Karpas-422 (cell line): Measurements from ENCODE around the gene MVB12A. TPM values are rescaled to one million over a fixed set of nuclear protein-coding genes. Genes with fewer than 3 reads are reported as not detected.

Source experiments
- DNase-seq: peaks from one replicate; pipeline ENCODE4 v3.0.0-alpha.2; 2015
- H2AFZ ChIP-seq: fragments of 200-600 bp; sonication (generic); 2 replicates; pipeline ENCODE4 v1.6.1; 2014; ENCODE audit warnings: antibody characterized with exemption, low read length, mixed read lengths
- H3K27ac ChIP-seq: fragments of 200-600 bp; sonication (generic); 2 replicates; pipeline ENCODE4 v1.5.1; 2014; ENCODE audit warnings: mild to moderate bottlenecking, low read length, moderate library complexity
- H3K27me3 ChIP-seq: fragments of 200-600 bp; sonication (generic); 2 replicates; pipeline ENCODE4 v1.6.1; 2014; ENCODE audit warnings: low read length, mixed read lengths
- H3K36me3 ChIP-seq: fragments of 200-600 bp; sonication (generic); 2 replicates; pipeline ENCODE4 v1.6.1; 2014; ENCODE audit warnings: low read length, mixed read lengths; ENCODE audit not compliant: insufficient read depth
- H3K4me1 ChIP-seq: fragments of 200-600 bp; sonication (generic); 2 replicates; pipeline ENCODE4 v1.6.1; 2014; ENCODE audit warnings: mild to moderate bottlenecking, low read length, mixed read lengths
- H3K4me2 ChIP-seq: fragments of 200-600 bp; sonication (generic); 2 replicates; pipeline ENCODE4 v1.6.1; 2014; ENCODE audit warnings: low read length, low read depth, mild to moderate bottlenecking; ENCODE audit not compliant: poor library complexity, severe bottlenecking
- H3K4me3 ChIP-seq: fragments of 200-600 bp; sonication (generic); 2 replicates; pipeline ENCODE4 v1.5.1; 2014; ENCODE audit warnings: mild to moderate bottlenecking, antibody characterized with exemption, low read length, mixed read lengths
- H3K79me2 ChIP-seq: fragments of 200-600 bp; sonication (generic); 2 replicates; pipeline ENCODE4 v1.6.1; 2014; ENCODE audit warnings: mild to moderate bottlenecking, low read length, mixed read lengths
- H3K9ac ChIP-seq: fragments of 200-600 bp; sonication (generic); 2 replicates; pipeline ENCODE4 v1.6.0; 2014; ENCODE audit warnings: low read length
- H3K9me2 ChIP-seq: fragments of 200-600 bp; sonication (generic), shearing (Covaris generic); replicated peaks from 2 replicates; pipeline ENCODE4 v1.6.0; 2014; ENCODE audit warnings: mild to moderate bottlenecking, low read length, moderate library complexity; ENCODE audit not compliant: insufficient read depth
- H3K9me3 ChIP-seq: fragments of 300-700, 200-600 bp; sonication (generic); 2 replicates; pipeline ENCODE4 v1.6.1; 2014; ENCODE audit warnings: low read length, mixed read lengths
- H4K20me1 ChIP-seq: fragments of 200-600 bp; sonication (generic); 2 replicates; pipeline ENCODE4 v1.6.1; 2014; ENCODE audit warnings: mild to moderate bottlenecking, antibody characterized with exemption, low read length, low read depth; ENCODE audit not compliant: insufficient read depth
- total RNA-seq: library from RNA; depleted of rRNA; stranded (reverse); fragments of >200 nt; shearing (Covaris generic); gene quantifications from 2 replicates; pipeline ENCODE4 v1.2.3, GENCODE V29; 2014; ENCODE audit warnings: low replicate concordance

Gene MVB12A
- total RNA-seq, 1 experiment from 2014 or later, result 55.2 TPM

DNA sequence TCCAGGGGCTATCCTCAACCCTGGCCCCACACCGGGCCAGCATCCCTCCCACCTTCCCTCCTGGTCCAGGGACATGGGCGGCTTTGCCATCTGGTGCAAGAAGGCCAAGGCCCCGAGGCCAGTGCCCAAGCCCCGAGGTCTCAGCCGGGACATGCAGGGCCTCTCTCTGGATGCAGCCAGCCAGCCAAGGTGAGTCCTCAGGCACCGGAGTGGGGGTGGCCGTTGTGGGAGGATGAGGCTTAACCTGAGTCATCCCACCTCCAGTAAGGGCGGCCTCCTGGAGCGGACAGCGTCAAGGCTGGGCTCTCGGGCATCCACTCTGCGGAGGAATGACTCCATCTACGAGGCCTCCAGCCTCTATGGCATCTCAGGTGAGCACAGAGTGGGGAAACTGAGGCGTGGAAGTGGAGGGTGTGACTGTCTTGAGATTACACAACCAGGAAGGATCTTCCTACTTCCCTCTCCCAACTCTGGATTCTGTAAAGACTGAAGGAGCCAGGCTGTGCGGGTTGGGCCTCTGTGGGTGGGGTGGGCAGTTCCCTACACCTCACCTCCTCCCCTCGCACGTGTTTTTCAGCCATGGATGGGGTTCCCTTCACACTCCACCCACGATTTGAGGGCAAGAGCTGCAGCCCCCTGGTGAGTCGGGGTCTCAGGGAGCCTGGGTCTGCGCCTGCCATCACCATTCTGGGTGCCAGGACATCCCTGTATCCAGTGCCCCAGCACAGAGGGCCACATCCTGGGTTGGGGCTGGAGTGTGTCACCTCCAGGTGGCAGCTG is 3.8 kb downstream of the MVB12A start:
- no peaks in the 10 kb centered on the region for H4K20me1 ChIP-seq

GRCh38 chr19:17424743-17425365 is 5.0 kb downstream of the MVB12A start:
- Histone ChIP-seq H3K27ac (no peak overlapping the region), H3K9me3 (no peaks in the 10 kb centered on the region), H3K79me2 (no peaks in the 10 kb centered on the region), H3K27me3 (no peaks in the 10 kb centered on the region), H3K9me2 (no peaks in the 10 kb centered on the region), H3K4me1 (peaks cover 35% of the 10 kb centered on the region), H3K4me3 (no peak overlapping the region; the same call in 1 of the 2 replicates), H3K36me3 (no peaks in the 10 kb centered on the region), H3K9ac (no peak overlapping the region), H2AFZ (no peak overlapping the region), H4K20me1 (no peaks in the 10 kb centered on the region), H3K4me2 (peak overlapping the region; percentile 12)
- DNase-seq, result peak; percentile 80

More for the DNA sequence above, 3.8 kb downstream of the MVB12A start:
- Histone ChIP-seq H3K27ac (no peak overlapping the region), H3K79me2 (no peaks in the 10 kb centered on the region), H3K9ac (no peak overlapping the region), H3K4me1 (peaks cover 43% of the 10 kb centered on the region), H3K4me3 (no peak overlapping the region), H3K9me3 (no peaks in the 10 kb centered on the region), H3K9me2 (no peaks in the 10 kb centered on the region), H2AFZ (no peak overlapping the region), H3K27me3 (no peaks in the 10 kb centered on the region), H3K36me3 (no peaks in the 10 kb centered on the region), H3K4me2 (no peak overlapping the region)
- DNase-seq, result no peak

- Histone ChIP-seq H3K79me2 (no peaks in the 10 kb centered on the region), H3K9ac (no peak overlapping the region), H3K27ac (no peak overlapping the region), H3K9me3 (no peaks in the 10 kb centered on the region), H2AFZ (no peak overlapping the region), H3K4me3 (no peak overlapping the region), H3K9me2 (no peaks in the 10 kb centered on the region), H3K4me1 (peaks cover 21% of the 10 kb centered on the region), H3K27me3 (no peaks in the 10 kb centered on the region), H3K36me3 (no peaks in the 10 kb centered on the region), H4K20me1 (no peaks in the 10 kb centered on the region), H3K4me2 (no peak overlapping the region)
- DNase-seq, result no peak
These were observed 9.8 kb downstream of the MVB12A start for GRCh38 chr19:17429641-17430113.

GRCh38 chr19:17431417-17431816 is 11.6 kb downstream of the MVB12A start:
- Histone ChIP-seq H3K36me3 (no peaks in the 10 kb centered on the region), H2AFZ (no peak overlapping the region), H3K4me3 (no peak overlapping the region), H3K9ac (no peak overlapping the region), H3K4me1 (peaks cover 5% of the 10 kb centered on the region), H3K27me3 (no peaks in the 10 kb centered on the region), H3K9me3 (no peaks in the 10 kb centered on the region), H3K27ac (no peak overlapping the region), H4K20me1 (no peaks in the 10 kb centered on the region), H3K9me2 (no peaks in the 10 kb centered on the region), H3K79me2 (no peaks in the 10 kb centered on the region), H3K4me2 (no peak overlapping the region)
- no peak for DNase-seq

DNA sequence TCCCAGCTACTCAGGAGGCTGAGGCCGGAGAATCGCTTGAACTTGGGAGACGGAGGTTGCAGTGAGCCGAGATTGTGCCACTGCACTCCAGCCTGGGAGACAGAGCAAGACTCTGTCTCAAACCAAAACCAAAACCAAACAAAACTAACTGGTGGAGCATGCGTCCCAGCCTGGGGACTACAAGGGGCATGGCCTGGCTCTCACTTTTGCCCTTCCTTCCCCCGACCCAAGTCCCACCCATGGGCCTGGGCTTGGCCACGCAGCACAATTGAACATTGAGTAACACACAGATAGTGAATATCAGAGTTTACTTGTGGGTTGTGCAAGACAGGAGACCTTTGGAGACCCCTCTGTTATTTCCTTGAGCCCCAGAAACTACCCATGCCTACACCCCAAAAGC is 15.4 kb downstream of the MVB12A start:
- no peak overlapping the region for H3K27ac ChIP-seq
- H3K4me3 ChIP-seq, result no peak overlapping the region
- no peak overlapping the region for H3K4me2 ChIP-seq
- no peak for DNase-seq
- H2AFZ ChIP-seq, result no peak overlapping the region
- no peaks in the 10 kb centered on the region for H3K36me3 ChIP-seq
- no peaks in the 10 kb centered on the region for H3K4me1 ChIP-seq
- no peak overlapping the region for H3K9ac ChIP-seq
- H3K9me2 ChIP-seq, result no peaks in the 10 kb centered on the region
- no peaks in the 10 kb centered on the region for H4K20me1 ChIP-seq
- H3K79me2 ChIP-seq, result no peaks in the 10 kb centered on the region
- no peaks in the 10 kb centered on the region for H3K27me3 ChIP-seq
- H3K9me3 ChIP-seq, result no peaks in the 10 kb centered on the region

- Histone ChIP-seq H3K9me3 (no peaks in the 10 kb centered on the region), H3K9ac (no peak overlapping the region), H3K27ac (no peak overlapping the region), H2AFZ (no peak overlapping the region), H3K4me3 (no peak overlapping the region), H3K4me2 (no peak overlapping the region), H3K27me3 (no peaks in the 10 kb centered on the region), H3K4me1 (no peaks in the 10 kb centered on the region), H3K9me2 (no peaks in the 10 kb centered on the region), H3K79me2 (no peaks in the 10 kb centered on the region), H3K36me3 (no peaks in the 10 kb centered on the region), H4K20me1 (no peaks in the 10 kb centered on the region)
- no peak for DNase-seq
These were observed 16.4 kb downstream of the MVB12A start for GRCh38 chr19:17436094-17436873.

GRCh38 chr19:17436874-17437267 is 17.0 kb downstream of the MVB12A start:
- H2AFZ ChIP-seq, result no peak overlapping the region
- DNase-seq, result no peak
- H3K79me2 ChIP-seq, result no peaks in the 10 kb centered on the region
- H3K4me2 ChIP-seq, result no peak overlapping the region
- H3K4me1 ChIP-seq, result no peaks in the 10 kb centered on the region
- H3K9me3 ChIP-seq, result peaks cover 3% of the 10 kb centered on the region; the same call in 1 of the 2 replicates
- no peak overlapping the region for H3K9ac ChIP-seq
- no peaks in the 10 kb centered on the region for H3K9me2 ChIP-seq
- H3K27me3 ChIP-seq, result no peaks in the 10 kb centered on the region
- no peak overlapping the region for H3K27ac ChIP-seq
- no peak overlapping the region for H3K4me3 ChIP-seq
- H4K20me1 ChIP-seq, result no peaks in the 10 kb centered on the region
- H3K36me3 ChIP-seq, result no peaks in the 10 kb centered on the region
